Muscle of leg (tissue), 11 donors: ENCODE measurements around the gene XPC. TPM values are rescaled to one million over a fixed set of nuclear protein-coding genes. Genes with fewer than 3 reads are reported as not detected.

ENCODE experiments used
- DNase-seq: peaks from one replicate; pipeline ENCODE4 v3.0.0; 2013
- H3K27ac ChIP-seq: one replicate; pipeline ENCODE4 v1.5.1; 2013; ENCODE audit warnings: mild to moderate bottlenecking, low read length, control low read depth
- H3K27me3 ChIP-seq: one replicate; pipeline ENCODE4 v1.6.1; 2013; ENCODE audit warnings: low read length; ENCODE audit not compliant: control insufficient read depth, insufficient read depth
- H3K36me3 ChIP-seq: one replicate; pipeline ENCODE4 v1.6.1; 2013; ENCODE audit warnings: low read length; ENCODE audit not compliant: control insufficient read depth, insufficient read depth
- H3K4me1 ChIP-seq: one replicate; pipeline ENCODE4 v1.6.1; 2013; ENCODE audit warnings: low read length; ENCODE audit not compliant: control insufficient read depth, insufficient read depth
- H3K4me3 ChIP-seq: one replicate; pipeline ENCODE4 v1.5.1; 2013; ENCODE audit warnings: low read length, control low read depth
- H3K9me3 ChIP-seq: replicated peaks from 2 replicates; pipeline ENCODE4 v1.6.1; 2013; ENCODE audit warnings: low read depth, low read length; ENCODE audit not compliant: control insufficient read depth
- WGBS: methylation state at CpG from one replicate; pipeline ENCODE4 v1.1.5; 2013; ENCODE audit warnings: missing lambda C conversion rate; ENCODE audit not compliant: insufficient coverage; 5-methylcytosine and 5-hydroxymethylcytosine counted together
- polyA plus RNA-seq, 8 donors: library from polyadenylated mRNA; unstranded; fragments of 120-200 nt; gene quantifications; one replicate each; pipeline versions ENCODE4 v1.2.1 to v1.2.3, GENCODE V29; 2013; ENCODE audit warnings: inconsistent platforms in 1 of 8, low replicate concordance in 1 of 8; ENCODE audit not compliant: insufficient read length in 8 of 8, insufficient read depth in 1 of 8
- total RNA-seq: library from RNA; stranded (reverse); fragments of 120-200 nt; gene quantifications from one replicate; pipeline ENCODE4 v1.2.4, GENCODE V29; 2013

Gene XPC
- total and polyA plus RNA-seq, 9 donors, result 15.7 to 21.3 (median 17.9) TPM

GRCh38 chr3:14128724-14129123, 49.7 kb downstream of the XPC start:
- H3K36me3 ChIP-seq, result peaks cover 65% of the 10 kb centered on the region
- WGBS, result 100% methylated on average over 1 of the region's 5 CpGs
- no peaks in the 10 kb centered on the region for H3K9me3 ChIP-seq
- H3K4me1 ChIP-seq, result peaks cover 16% of the 10 kb centered on the region
- no peak for DNase-seq
- no peak overlapping the region for H3K4me3 ChIP-seq
- no peak overlapping the region for H3K27ac ChIP-seq
- H3K27me3 ChIP-seq, result no peaks in the 10 kb centered on the region

- 94% methylated on average over 10 of the region's 12 CpGs for WGBS
- DNase-seq, result no peak
- H3K9me3 ChIP-seq, result no peaks in the 10 kb centered on the region
- H3K4me3 ChIP-seq, result no peak overlapping the region
- peaks cover 54% of the 10 kb centered on the region for H3K36me3 ChIP-seq
- peaks cover 21% of the 10 kb centered on the region for H3K4me1 ChIP-seq
- H3K27me3 ChIP-seq, result no peaks in the 10 kb centered on the region
- no peak overlapping the region for H3K27ac ChIP-seq
These were observed 50.8 kb downstream of the XPC start for GRCh38 chr3:14127516-14128161.

GRCh38 chr3:14126887-14127505, 51.4 kb downstream of the XPC start:
- 74% methylated on average over 2 of the region's 5 CpGs for WGBS
- H3K4me1 ChIP-seq, result peaks cover 21% of the 10 kb centered on the region
- H3K4me3 ChIP-seq, result no peak overlapping the region
- no peaks in the 10 kb centered on the region for H3K9me3 ChIP-seq
- no peak for DNase-seq
- H3K36me3 ChIP-seq, result peaks cover 54% of the 10 kb centered on the region
- H3K27ac ChIP-seq, result no peak overlapping the region
- H3K27me3 ChIP-seq, result no peaks in the 10 kb centered on the region

GRCh38 chr3:14126017-14126886, 52.1 kb downstream of the XPC start:
- H3K27me3 ChIP-seq, result no peaks in the 10 kb centered on the region
- H3K4me1 ChIP-seq, result peaks cover 21% of the 10 kb centered on the region
- WGBS, result no CpG with 5 or more reads among the region's 11 CpGs
- peak overlapping the region; percentile 98 for H3K27ac ChIP-seq
- peak overlapping the region; percentile 93 for H3K4me3 ChIP-seq
- DNase-seq, result no peak
- H3K9me3 ChIP-seq, result no peaks in the 10 kb centered on the region
- peaks cover 53% of the 10 kb centered on the region for H3K36me3 ChIP-seq

- DNase-seq, result peak; percentile 83
- under 1% methylated on average over 39 of the region's 44 CpGs for WGBS
- Histone ChIP-seq H3K4me3 (peak overlapping the region; percentile 93), H3K27me3 (no peaks in the 10 kb centered on the region), H3K36me3 (peaks cover 49% of the 10 kb centered on the region), H3K27ac (peak overlapping the region; percentile 98), H3K4me1 (peaks cover 21% of the 10 kb centered on the region), H3K9me3 (no peaks in the 10 kb centered on the region)
These were observed 53.0 kb downstream of the XPC start for GRCh38 chr3:14125193-14126016.

DNA sequence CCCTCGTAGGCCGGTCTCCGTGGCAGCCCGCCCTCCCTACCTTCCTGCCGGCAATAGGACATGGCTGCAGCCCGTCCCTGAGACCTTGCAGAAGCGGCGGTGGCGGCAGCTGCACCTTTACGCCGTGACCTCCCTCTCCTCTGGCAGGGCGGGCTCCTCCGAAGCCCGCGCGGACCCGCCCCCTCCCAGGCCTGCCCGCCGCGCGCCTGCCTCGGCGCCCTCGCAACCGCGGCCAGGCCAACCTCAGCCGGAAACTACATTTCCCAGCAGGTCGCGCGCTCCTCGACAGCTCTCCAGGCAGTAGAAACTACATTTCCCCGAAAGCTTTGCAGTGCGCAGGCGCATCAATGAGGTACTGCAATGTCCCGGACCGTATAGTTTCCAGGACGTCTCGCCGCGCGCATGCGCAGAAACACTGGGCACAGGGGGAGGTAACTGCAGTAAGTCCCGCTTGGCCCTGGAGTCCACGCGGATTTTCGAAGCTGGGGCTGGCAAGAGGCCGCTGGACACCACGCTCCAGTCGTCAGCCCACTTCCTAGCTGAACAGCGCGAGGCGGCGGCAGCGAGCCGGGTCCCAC, 53.7 kb downstream of the XPC start, which contains the start of the genes CHCHD4 and TMEM43:
Gene CHCHD4, minus strand, starts transcription at position 256 of the 578 bp plus-strand sequence. Its CDS starts 194 bp downstream, at position 62.
Gene TMEM43, plus strand, starts transcription at position 438 of the 578 bp plus-strand sequence. CDS start 142 bp downstream, outside the sequence.
- peaks cover 21% of the 10 kb centered on the region for H3K4me1 ChIP-seq
- H3K27me3 ChIP-seq, result no peaks in the 10 kb centered on the region
- peak; percentile 100 for DNase-seq
- peak within 1 kb of the TSS; percentile 93 for H3K4me3 ChIP-seq
- H3K9me3 ChIP-seq, result no peaks in the 10 kb centered on the region
- H3K36me3 ChIP-seq, result peaks cover 51% of the 10 kb centered on the region
- peak within 1 kb of the TSS; percentile 98 for H3K27ac ChIP-seq
- under 1% methylated on average over 55 of the region's 55 CpGs for WGBS

DNA sequence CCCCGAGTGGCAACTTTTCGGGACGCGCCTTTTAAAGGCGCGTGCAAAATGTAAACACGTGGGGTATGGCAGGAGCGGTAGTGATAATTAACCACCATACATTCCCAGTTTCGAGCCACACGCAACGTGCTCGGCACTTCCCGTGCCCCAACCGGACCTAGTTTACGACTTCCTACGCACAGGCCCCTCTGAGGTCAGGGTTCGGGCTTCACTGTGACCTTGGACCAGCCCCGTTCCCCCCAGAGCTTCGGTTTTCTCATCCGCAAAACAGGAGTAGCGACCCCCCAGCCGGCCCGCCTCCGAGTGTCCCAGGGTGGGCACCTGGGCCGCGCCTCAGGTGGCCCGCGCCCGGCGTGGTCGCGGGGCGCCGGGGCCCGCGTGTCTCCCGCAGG, 54.2 kb downstream of the XPC start:
- Histone ChIP-seq H3K27ac (peak overlapping the region; percentile 42), H3K4me3 (peak overlapping the region; percentile 79), H3K27me3 (no peaks in the 10 kb centered on the region), H3K4me1 (peaks cover 21% of the 10 kb centered on the region), H3K9me3 (no peaks in the 10 kb centered on the region), H3K36me3 (peaks cover 48% of the 10 kb centered on the region)
- WGBS, result under 1% methylated on average over 28 of the region's 37 CpGs
- peak; percentile 79 for DNase-seq

GRCh38 chr3:14123308-14124222, 54.8 kb downstream of the XPC start:
- peaks cover 47% of the 10 kb centered on the region for H3K36me3 ChIP-seq
- no peaks in the 10 kb centered on the region for H3K9me3 ChIP-seq
- H3K4me3 ChIP-seq, result peak overlapping the region; percentile 79
- 27% methylated on average over 8 of the region's 15 CpGs for WGBS
- no peak for DNase-seq
- H3K4me1 ChIP-seq, result peaks cover 21% of the 10 kb centered on the region
- H3K27ac ChIP-seq, result peak overlapping the region; percentile 42
- H3K27me3 ChIP-seq, result no peaks in the 10 kb centered on the region
